C4-2B (cell line): ENCODE data around the gene DDX39A.

Source experiments
- CTCF ChIP-seq: fragments of 450-650 bp; conservative IDR thresholded peaks from 2 replicates; pipeline ENCODE4 v1.5.1; 2017; ENCODE audit warnings: mild to moderate bottlenecking
- ZFX ChIP-seq: fragments of 450-650 bp; IDR thresholded peaks from 2 replicates; pipeline ENCODE4 v1.6.1; 2017

GRCh38 chr19:14404312-14404711 is 14.8 kb downstream of the DDX39A start:
- TF ChIP-seq CTCF (no peak), ZFX (no peak)
